ENCODE measurements around the gene CLDN15.

The CLDN15 gene

GRCh38 chr7:101198476-101198875 lies 39.1 kb downstream of the CLDN15 start:
- no peaks in the 10 kb centered on the region for H3K36me3 ChIP-seq (ENCODE audit: low read depth)

GRCh38 chr7:101197991-101198390 lies 39.6 kb downstream of the CLDN15 start:
- Histone ChIP-seq H3K36me3 (ENCODE audit: low read depth) (no peaks in the 10 kb centered on the region), H3K9me3 (ENCODE audit: severe bottlenecking) (no peaks in the 10 kb centered on the region), H3K27ac (ENCODE audit: poor library complexity, severe bottlenecking) (no peak overlapping the region), H3K4me3 (ENCODE audit: severe bottlenecking) (no peak overlapping the region), H3K4me1 (ENCODE audit: insufficient read depth, poor library complexity, severe bottlenecking) (no peaks in the 10 kb centered on the region), H3K27me3 (ENCODE audit: insufficient read depth, poor library complexity, severe bottlenecking) (peaks cover 14% of the 10 kb centered on the region)
- DNase-seq (ENCODE audit: low spot score) (no peak), ATAC-seq (ENCODE audit: low read depth) (no peak)
- no peak for TF ChIP-seq CTCF (IDR thresholded peaks at IDR 0.05; ENCODE audit: poor library complexity, severe bottlenecking)

More at GRCh38 chr7:101198476-101198875, 39.1 kb downstream of the CLDN15 start:
- DNase-seq (ENCODE audit: low spot score): no peak
- TF ChIP-seq CTCF (IDR thresholded peaks at IDR 0.05; ENCODE audit: poor library complexity, severe bottlenecking): no peak
- ATAC-seq (ENCODE audit: low read depth): no peak
- peaks cover 14% of the 10 kb centered on the region for H3K27me3 ChIP-seq (ENCODE audit: insufficient read depth, poor library complexity, severe bottlenecking)
- H3K9me3 ChIP-seq (ENCODE audit: severe bottlenecking): no peaks in the 10 kb centered on the region
- no peak overlapping the region for H3K27ac ChIP-seq (ENCODE audit: poor library complexity, severe bottlenecking)
- no peaks in the 10 kb centered on the region for H3K4me1 ChIP-seq (ENCODE audit: insufficient read depth, poor library complexity, severe bottlenecking)
- H3K4me3 ChIP-seq (ENCODE audit: severe bottlenecking): no peak overlapping the region

- H3K9me3 ChIP-seq (ENCODE audit: severe bottlenecking): no peaks in the 10 kb centered on the region
- DNase-seq (ENCODE audit: low spot score): no peak
These were observed 41.7 kb downstream of the CLDN15 start for GRCh38 chr7:101195884-101196283.

GRCh38 chr7:101189109-101189508 lies 48.5 kb downstream of the CLDN15 start:
- no peak for TF ChIP-seq CTCF (IDR thresholded peaks at IDR 0.05; ENCODE audit: poor library complexity, severe bottlenecking)
- no peaks in the 10 kb centered on the region for H3K4me1 ChIP-seq (ENCODE audit: insufficient read depth, poor library complexity, severe bottlenecking)
- ATAC-seq (ENCODE audit: low read depth) (no peak), DNase-seq (ENCODE audit: low spot score) (no peak)
- H3K4me3 ChIP-seq (ENCODE audit: severe bottlenecking): no peak overlapping the region
- H3K27me3 ChIP-seq (ENCODE audit: insufficient read depth, poor library complexity, severe bottlenecking): no peaks in the 10 kb centered on the region
- H3K27ac ChIP-seq (ENCODE audit: poor library complexity, severe bottlenecking): no peak overlapping the region
- H3K9me3 ChIP-seq (ENCODE audit: severe bottlenecking): no peaks in the 10 kb centered on the region
- H3K36me3 ChIP-seq (ENCODE audit: low read depth): no peaks in the 10 kb centered on the region

More at GRCh38 chr7:101195884-101196283, 41.7 kb downstream of the CLDN15 start:
- no peaks in the 10 kb centered on the region for H3K27me3 ChIP-seq (ENCODE audit: insufficient read depth, poor library complexity, severe bottlenecking)
- H3K36me3 ChIP-seq (ENCODE audit: low read depth): no peaks in the 10 kb centered on the region
- no peaks in the 10 kb centered on the region for H3K4me1 ChIP-seq (ENCODE audit: insufficient read depth, poor library complexity, severe bottlenecking)
- no peak overlapping the region for H3K4me3 ChIP-seq (ENCODE audit: severe bottlenecking)
- TF ChIP-seq CTCF (IDR thresholded peaks at IDR 0.05; ENCODE audit: poor library complexity, severe bottlenecking): no peak
- H3K27ac ChIP-seq (ENCODE audit: poor library complexity, severe bottlenecking): no peak overlapping the region
- ATAC-seq (ENCODE audit: low read depth): no peak

GRCh38 chr7:101186844-101187428 lies 50.7 kb downstream of the CLDN15 start:
- no peak for ATAC-seq (ENCODE audit: low read depth)
- DNase-seq (ENCODE audit: low spot score): no peak
- no peak for TF ChIP-seq CTCF (IDR thresholded peaks at IDR 0.05; ENCODE audit: poor library complexity, severe bottlenecking)
- Histone ChIP-seq H3K9me3 (ENCODE audit: severe bottlenecking) (no peaks in the 10 kb centered on the region), H3K27ac (ENCODE audit: poor library complexity, severe bottlenecking) (no peak overlapping the region), H3K36me3 (ENCODE audit: low read depth) (no peaks in the 10 kb centered on the region), H3K27me3 (ENCODE audit: insufficient read depth, poor library complexity, severe bottlenecking) (no peaks in the 10 kb centered on the region), H3K4me3 (ENCODE audit: severe bottlenecking) (no peak overlapping the region), H3K4me1 (ENCODE audit: insufficient read depth, poor library complexity, severe bottlenecking) (no peaks in the 10 kb centered on the region)
